Mucosa of descending colon (tissue), 3 donors: ENCODE data around the gene DSE. TPM values are rescaled to one million over a fixed set of nuclear protein-coding genes. Genes with fewer than 3 reads are reported as not detected.
"Not testable (repeated sequence)": the region's sequence is repeated elsewhere in the genome, so short reads cannot be mapped to it uniquely, and the experiment has no call there.

Source experiments
- ATAC-seq: fragments of 200-7000 bp; cut with Tn5 transposase; one replicate; pipeline ENCODE4 v1.9.1; 2020; ENCODE audit warnings: mild to moderate bottlenecking, moderate library complexity
- DNase-seq, 3 donors: peaks; one replicate each; pipeline ENCODE4 v3.0.0-alpha.2; 2020
- H3K36me3 ChIP-seq: fragments of 200-600 bp; one replicate; pipeline ENCODE4 v1.8.0; 2021; ENCODE audit warnings: low read depth, mild to moderate bottlenecking
- H3K4me1 ChIP-seq: fragments of 200-600 bp; one replicate; pipeline ENCODE4 v1.8.0; 2021; ENCODE audit warnings: low read depth, mild to moderate bottlenecking
- H3K4me3 ChIP-seq: fragments of 200-600 bp; one replicate; pipeline ENCODE4 v1.8.0; 2021; ENCODE audit warnings: mild to moderate bottlenecking
- H3K9me3 ChIP-seq: fragments of 200-600 bp; one replicate; pipeline ENCODE4 v1.8.0; 2021; ENCODE audit warnings: mild to moderate bottlenecking
- intact Hi-C, 2 donors: fragments of 100-400 bp; cut with DNase I in 1 of 2; cut with micrococcal nuclease in 1 of 2; formaldehyde crosslinking; loops; one replicate each; pipeline versions ENCODE4 v1.11.0 to v1.11.1; 2022; cut with DNase I, micrococcal nuclease
- total RNA-seq, 3 donors: library from RNA; stranded (reverse); fragmentation: NEBNext Ultra II Directional in 2 of 3; extraction: Animal tissue kit (Norgen Biotek cat#: 25700) in 2 of 3; gene quantifications; one replicate each; pipeline versions ENCODE4 v1.2.1 to v1.2.4, GENCODE V29; 2021 to 2023
- TF ChIP-seq, protein P1 (sequence below): fragments of 200-600 bp; IDR thresholded peaks from one replicate; pipeline ENCODE4 v1.8.0; 2022; ENCODE audit warnings: antibody characterized with exemption, mild to moderate bottlenecking
- donor health status: DM: no; HTN: no; CAD: no; lungs with moderate emphysema.
- donor health status: DM: no; HTN: no; CAD: no.
- donor health status: DM: no; HTN: yes; CAD: no.

DSE gene
- total RNA-seq, 3 donors from 2014 or later: 6.3 to 23.8 (median 14.4) TPM

DNA sequence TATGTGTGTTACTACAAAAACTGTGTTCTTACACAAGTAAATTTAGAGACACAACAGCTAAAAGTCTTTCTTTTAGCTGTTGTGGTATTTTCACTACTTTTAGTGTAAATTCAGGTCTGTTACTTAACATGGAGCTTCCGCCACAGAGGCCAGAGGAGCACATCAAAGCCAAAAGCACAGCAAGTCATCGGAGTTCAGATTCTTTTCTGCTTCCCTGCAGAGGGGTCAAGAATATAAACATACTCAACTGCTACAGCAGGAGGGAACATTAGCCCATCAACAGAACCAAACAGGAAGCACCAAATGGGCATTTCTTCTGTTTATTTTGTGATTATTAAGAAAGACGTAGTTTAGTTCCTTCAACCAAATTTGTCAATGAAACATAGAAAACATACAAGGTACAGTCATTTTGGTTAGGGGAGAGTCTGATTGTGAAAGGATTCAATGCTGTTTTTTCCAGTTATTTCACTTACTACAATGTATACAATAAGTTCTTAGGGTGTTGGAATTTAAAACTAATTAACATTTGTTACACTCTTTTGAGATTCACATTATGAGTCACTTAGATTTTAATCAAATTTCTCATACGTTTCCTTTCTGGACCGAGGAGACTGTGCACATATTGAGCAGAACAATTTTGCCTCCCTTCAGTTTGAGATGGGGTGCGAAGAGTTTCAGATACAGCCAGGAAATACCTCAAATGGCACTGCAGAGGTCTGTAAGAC lies 42.8 kb upstream of the DSE start:
- intact Hi-C loops: no loop called here
- Histone ChIP-seq H3K4me1 (no peaks in the 10 kb centered on the region), H3K4me3 (no peak overlapping the region), H3K36me3 (no peaks in the 10 kb centered on the region), H3K9me3 (no peaks in the 10 kb centered on the region)
- TF ChIP-seq, protein P1, sequence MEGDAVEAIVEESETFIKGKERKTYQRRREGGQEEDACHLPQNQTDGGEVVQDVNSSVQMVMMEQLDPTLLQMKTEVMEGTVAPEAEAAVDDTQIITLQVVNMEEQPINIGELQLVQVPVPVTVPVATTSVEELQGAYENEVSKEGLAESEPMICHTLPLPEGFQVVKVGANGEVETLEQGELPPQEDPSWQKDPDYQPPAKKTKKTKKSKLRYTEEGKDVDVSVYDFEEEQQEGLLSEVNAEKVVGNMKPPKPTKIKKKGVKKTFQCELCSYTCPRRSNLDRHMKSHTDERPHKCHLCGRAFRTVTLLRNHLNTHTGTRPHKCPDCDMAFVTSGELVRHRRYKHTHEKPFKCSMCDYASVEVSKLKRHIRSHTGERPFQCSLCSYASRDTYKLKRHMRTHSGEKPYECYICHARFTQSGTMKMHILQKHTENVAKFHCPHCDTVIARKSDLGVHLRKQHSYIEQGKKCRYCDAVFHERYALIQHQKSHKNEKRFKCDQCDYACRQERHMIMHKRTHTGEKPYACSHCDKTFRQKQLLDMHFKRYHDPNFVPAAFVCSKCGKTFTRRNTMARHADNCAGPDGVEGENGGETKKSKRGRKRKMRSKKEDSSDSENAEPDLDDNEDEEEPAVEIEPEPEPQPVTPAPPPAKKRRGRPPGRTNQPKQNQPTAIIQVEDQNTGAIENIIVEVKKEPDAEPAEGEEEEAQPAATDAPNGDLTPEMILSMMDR: no peak
- ATAC-seq (no peak), DNase-seq (no peak)

DNA sequence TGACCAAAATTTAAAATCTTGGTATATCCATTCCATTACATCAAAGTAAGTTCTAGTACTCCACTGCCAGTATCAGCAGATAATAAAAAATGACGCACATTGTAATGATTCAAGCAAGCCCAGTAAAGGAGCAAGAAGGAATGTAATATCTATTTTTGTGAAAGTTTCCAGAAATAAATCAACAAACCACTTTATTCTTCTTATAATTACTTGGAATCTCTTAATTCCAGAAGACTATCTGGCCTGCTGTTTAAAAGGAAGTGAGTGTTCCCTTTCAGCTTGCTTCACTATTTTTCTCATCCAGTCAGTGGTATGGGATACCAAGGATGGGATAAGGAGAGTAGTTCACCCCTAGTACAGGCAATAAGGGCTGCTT lies 42.2 kb upstream of the DSE start:
- TF ChIP-seq, protein P1: no peak
- intact Hi-C loops: no loop called here
- ATAC-seq: no peak

DNA sequence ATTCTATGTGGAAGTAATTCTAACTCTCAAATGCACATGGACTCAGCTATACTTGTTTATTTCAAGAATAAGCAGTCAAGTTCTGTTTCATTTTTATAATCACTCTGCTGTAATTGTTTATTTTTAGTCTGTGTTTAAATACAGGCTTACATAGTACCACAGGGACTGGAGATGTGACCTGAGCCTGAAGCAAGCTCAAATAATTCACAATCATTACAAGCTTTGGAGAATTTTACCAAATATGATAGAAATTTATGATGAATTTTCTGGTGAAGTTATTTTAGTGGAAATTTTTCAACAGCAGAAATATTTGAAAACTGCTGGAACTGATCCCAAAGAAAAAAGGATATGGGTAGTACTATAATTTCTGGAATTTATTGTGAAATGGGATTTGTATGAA lies 41.6 kb upstream of the DSE start:
- intact Hi-C loops: no loop called here
- H3K36me3 ChIP-seq: no peaks in the 10 kb centered on the region
- H3K4me3 ChIP-seq: no peak overlapping the region
- no peaks in the 10 kb centered on the region for H3K9me3 ChIP-seq
- ATAC-seq (no peak), DNase-seq (no peak)
- TF ChIP-seq, protein P1: no peak
- H3K4me1 ChIP-seq: no peaks in the 10 kb centered on the region

More for the DNA sequence above, 42.2 kb upstream of the DSE start:
- Histone ChIP-seq H3K4me3 (no peak overlapping the region), H3K4me1 (no peaks in the 10 kb centered on the region), H3K9me3 (no peaks in the 10 kb centered on the region), H3K36me3 (no peaks in the 10 kb centered on the region)
- no peak for DNase-seq

DNA sequence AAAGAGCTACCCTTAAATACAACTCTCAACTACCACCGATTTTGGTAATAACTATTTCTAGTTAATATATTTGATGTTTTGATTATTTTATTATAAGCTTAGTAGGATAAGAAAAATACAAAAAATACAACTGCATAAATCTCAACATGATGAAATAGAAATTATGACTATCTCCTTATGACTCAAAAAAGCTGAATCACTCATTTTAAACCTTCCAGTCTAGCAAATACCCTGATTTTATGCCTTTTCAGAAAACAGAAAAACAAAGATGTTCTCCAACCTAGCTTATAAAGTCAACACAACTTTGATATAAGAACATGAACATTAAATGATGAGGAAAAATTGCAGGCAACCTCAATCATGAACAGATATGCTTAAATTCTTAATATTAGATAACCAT lies 40.2 kb upstream of the DSE start:
- Histone ChIP-seq H3K9me3 (no peaks in the 10 kb centered on the region), H3K4me3 (no peak overlapping the region), H3K4me1 (no peaks in the 10 kb centered on the region), H3K36me3 (no peaks in the 10 kb centered on the region)
- DNase-seq (no peak), ATAC-seq (no peak)
- TF ChIP-seq, protein P1: no peak
- intact Hi-C loops: no loop called here

DNA sequence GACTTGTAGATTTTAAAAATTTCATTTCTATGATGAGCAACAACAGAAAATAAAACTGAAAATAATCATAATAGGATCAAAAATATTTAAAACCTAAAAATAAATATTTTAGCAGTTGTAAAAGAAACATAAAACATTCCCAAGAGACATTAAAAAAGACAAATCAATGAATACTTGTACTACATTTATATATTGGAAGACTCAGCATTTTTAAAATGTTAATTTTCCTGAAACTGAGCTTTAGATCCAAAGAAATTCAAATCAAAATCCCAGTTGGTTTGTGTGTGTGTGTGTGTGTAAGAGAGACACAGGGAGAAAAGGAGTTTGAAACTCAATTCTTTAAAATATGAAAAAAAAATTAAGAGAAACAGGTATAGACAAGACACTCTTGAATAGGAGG lies 38.7 kb upstream of the DSE start:
- TF ChIP-seq, protein P1: no peak
- Histone ChIP-seq H3K4me1 (no peaks in the 10 kb centered on the region), H3K4me3 (no peak overlapping the region), H3K9me3 (no peaks in the 10 kb centered on the region), H3K36me3 (no peaks in the 10 kb centered on the region)
- ATAC-seq (no peak), DNase-seq (no peak)
- intact Hi-C loops: no loop called here

DNA sequence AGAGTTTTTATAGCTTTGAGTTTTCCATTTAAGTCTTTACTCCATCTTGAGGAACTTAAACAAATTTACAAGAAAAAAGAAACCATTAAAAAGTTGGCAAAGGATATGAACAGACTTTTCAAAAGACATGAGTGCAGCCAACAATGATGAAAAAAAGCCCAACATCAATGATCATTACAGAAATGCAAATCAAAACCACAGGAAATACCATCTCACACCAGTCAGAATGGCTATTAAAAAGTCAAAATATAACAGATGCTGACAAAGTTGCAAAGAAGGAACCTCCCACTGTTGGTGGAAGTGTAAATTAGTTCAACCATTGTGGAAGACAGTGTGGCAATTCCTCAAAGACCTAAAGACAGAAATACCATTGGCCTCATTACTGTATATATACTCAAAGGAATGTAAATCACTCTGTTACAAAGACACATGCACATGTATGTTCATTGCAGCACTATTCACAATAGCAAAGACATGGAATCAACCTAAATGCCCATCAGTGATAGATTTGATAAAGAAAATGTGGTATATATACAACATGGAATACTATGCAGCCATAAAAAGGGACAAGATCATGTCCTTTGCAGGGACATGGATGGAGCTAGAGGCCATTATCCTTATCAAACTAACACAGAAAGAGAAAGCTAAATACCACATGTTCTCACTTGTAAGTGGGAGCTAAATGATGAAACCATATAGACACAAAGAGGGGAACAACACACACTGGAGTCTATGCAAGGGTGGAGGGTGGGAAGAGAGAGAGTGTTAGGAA lies 35.9 kb upstream of the DSE start:
- H3K4me3 ChIP-seq, H3K36me3 ChIP-seq, intact Hi-C loops, H3K4me1 ChIP-seq, ATAC-seq, DNase-seq, H3K9me3 ChIP-seq: not testable (repeated sequence)
